RKO (cell line): ENCODE results near the gene OR5I1.
"Not testable (repeated sequence)": the region's sequence is repeated elsewhere in the genome, so short reads cannot be mapped to it uniquely, and the experiment has no call there.

ENCODE experiments used
- DNase-seq: peaks from one replicate; pipeline ENCODE4 v3.0.0-alpha.2; 2016; ENCODE audit warnings: low spot score

The OR5I1 gene

DNA sequence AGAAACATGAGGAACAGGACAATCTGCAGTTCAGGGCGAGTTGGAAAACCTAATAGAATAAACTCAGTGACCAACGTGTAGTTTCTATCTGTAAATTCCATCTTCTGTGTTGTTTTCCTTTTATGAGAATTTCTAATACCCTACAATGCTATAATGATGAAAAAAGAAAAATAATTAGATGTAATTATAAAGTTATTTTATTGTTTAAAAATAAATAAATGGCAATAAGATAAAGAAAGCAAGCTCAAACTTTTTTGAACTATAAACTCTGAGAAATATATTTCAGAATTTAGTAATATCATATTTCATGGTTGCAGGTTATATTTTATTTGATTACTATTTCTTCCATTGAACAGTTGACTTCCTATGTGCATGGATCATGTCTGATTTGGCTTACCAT lies at the start of gene OR5I1:
Gene OR5I1 (minus strand): TSS at position 101 of the 400 bp plus-strand sequence. CDS start 0 bp downstream, at position 101.
- DNase-seq = no peak

DNA sequence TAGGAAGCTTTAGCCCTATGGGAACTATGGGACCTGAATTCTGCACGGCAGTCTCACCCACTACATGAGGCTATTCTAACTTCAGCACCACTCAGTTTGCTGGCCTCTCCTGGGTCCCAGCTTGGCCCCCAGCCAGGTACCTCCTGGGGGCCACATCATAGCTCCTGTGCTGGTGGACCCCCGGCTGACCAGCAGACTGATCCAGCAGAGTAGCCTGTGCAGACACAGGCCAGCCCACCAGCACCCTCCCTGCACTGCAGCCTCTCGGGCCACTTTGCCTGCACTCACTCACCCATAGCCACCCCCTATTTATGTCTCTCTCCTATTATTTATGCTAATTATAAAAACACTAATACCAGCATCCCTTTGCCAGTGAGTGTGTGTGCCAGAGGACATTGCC lies 34.7 kb upstream of the OR5I1 start:
- DNase-seq = no peak

DNA sequence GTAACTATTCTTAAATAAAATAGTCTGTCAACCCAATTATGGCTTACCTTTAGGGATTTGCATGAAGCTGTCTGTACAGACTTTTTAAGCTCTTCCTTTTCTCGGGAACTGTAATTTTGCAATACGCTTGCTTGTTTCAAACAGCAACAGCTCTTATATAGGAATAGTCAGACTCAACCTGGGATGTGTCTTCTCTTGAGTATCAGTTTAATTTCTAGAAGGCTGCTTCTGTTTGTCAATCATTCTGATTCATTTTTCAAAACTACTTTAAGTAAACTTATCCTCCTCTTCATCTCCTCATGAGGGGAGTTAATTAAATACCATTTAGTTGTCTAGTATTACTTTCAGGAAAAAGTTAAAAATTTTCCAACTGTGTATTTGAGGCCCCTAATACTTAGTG lies 33.6 kb upstream of the OR5I1 start, which contains the start of gene OR10AG1:
Gene OR10AG1 (minus strand): TSS at position 101 of the 400 bp plus-strand sequence. CDS start 38 bp downstream, at position 63.
- no peak for DNase-seq

DNA sequence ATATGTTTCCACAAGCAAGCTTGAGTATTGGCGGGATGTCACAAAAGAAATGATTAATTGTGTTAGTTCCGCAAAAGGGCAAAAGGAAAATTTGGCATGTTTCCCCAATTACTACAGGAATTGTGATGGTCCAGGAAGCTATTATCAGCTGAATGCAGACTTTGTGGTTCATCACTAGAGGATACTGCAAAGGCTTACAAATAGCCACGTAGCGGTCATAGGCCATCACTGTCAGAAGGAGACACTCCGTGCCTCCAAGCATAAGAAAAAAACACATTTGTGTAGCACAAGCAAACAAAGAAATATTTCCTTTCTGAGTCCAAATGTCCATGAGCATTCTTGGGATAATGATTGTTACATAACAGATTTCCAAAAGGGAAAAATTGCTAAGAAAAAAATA lies 31.7 kb upstream of the OR5I1 start:
- no peak for DNase-seq

DNA sequence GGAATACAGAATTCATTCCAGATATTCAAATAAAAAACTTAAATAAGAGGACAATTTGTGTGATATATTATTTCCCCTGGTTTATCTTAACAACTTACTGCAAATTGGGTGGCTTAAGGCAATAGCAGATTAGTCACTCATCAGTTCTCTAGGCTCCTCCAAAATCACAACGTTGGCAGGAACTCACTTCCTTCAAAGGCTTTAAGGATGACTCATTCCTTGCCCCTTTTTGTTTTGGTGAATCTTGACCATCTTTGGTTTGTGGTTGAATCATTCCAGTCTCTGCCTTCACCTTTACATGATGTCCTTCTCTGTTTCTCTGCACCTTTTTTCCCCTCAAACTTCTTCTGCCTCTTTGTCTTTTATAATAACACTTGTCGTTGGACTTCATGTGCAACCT lies 30.2 kb upstream of the OR5I1 start:
- no peak for DNase-seq

DNA sequence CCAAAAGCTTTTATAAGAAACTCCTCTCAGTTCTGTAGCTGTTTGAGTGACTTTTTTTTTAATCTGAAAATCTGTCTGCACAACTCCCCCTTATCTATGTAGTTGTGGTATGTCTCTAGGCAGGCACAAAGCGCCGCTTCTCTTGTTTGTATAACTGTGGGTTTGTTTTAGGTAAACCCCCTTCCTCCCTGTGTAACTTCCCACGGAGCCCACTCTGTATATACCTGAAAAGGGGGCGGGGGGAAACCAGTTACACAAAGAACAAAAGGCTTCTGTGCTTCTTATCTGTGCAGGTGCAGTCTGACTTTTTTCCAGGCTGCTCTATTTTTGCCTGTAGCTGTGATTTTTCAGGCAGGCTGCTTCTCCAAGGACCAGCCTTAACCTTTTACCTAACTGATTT lies 20.3 kb upstream of the OR5I1 start:
- DNase-seq = no peak

DNA sequence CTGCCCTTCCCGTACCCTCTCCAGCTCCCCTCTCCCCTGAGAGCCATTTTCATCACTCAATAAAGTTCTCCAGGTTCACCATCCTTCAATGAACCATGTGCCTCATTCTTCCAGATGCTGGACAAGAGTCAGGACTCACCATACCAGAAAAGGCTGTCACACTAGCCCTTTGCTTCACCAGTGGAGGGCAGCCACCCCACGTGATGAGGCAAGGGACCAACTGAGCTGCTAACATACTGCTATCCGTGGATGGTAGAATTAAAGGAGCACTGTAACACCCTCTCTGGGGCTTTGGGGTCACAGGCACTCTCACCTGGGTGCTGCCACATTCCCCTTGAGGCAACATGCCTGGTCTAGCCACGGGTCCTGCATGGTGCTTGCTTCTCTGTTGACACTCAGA lies 13.1 kb upstream of the OR5I1 start:
- no peak for DNase-seq

DNA sequence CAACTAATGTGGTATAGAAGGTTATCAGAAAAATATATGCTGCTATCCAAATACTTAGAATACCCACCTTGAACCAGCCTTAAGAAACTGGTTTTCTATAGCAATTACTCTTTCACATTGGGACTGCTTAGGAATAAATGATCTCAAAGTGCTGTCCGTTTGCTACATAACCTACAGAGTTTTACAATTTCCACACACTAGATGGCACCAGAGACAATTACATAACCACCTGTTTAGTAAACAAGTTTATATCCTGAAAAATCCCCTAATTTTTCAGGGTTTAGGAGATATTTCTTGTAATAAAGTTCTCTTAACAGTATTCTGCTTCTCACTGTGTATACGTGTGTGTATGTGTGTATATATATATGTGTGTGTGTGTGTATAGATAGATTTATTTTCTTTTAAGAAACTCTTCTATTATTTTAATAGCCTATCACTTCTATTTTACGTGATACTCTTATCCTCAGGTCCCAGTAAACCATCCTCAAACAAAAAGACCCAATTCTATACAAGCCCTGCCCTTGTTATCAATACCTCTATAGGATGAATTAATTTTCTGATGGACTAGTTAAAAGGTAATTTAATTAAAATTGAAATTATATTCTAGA lies 6.7 kb upstream of the OR5I1 start:
- peak; percentile 63 for DNase-seq

DNA sequence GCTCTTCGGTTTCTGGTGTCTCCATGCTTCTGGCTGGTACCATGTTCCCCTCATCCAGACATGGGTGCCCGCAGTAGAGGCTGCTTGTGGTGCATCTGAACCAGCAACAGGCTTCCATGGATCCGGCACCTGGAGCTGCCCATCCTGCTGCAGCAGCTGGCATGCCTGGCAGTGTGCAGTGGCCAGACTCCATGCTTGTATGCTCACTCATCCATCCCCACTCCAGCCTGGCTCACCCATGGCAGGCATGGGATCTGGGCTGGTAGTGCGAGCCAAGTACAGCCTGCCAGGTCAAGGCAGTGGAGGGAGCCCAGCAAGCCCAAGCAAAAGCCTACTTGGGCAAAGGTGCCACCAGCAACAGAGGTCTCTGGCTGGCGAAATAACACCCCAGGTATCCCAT lies 15.7 kb downstream of the OR5I1 start:
- no peak for DNase-seq

DNA sequence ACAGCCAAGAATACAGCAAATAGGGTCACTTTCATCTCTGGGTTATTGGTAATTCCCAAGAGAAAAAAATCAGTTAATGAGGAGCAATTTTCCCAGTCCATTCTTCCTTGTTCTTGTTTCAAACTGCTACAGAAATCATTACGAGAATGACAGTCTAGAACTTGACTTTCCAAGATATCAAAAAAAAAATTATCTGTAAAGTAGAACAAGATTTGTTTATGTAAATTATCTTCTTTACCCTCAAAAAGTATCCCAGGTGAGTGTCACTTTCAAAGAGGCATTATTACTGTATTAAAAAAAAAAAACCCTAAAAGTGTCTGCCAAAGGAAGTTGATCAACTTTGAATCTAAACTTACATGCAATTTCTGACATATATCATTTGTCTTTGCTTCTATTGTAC lies 21.7 kb downstream of the OR5I1 start, which contains the start of gene OR5W2:
Gene OR5W2 (minus strand): TSS at position 101 of the 400 bp plus-strand sequence. CDS start 0 bp downstream, at position 101.
- no peak for DNase-seq

DNA sequence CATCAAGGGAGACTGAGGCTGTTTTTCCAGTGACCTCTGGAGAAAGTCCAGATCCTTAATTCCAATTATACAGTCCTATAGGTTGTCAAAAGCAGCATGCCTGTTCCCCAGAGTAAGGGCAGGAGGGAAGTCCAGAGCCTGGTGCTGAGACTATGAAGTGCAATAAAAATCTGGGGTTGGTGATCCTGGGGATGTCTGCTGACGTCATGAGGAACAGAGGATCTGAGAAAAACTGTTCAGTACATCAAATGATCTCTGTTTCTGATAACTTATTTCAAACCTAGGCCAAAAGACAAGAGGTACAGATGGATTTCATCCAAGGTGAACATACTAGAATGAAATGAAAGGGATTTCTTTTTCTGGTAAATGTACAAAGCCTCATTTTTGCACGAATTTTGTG lies 33.9 kb downstream of the OR5I1 start:
- DNase-seq = no peak

DNA sequence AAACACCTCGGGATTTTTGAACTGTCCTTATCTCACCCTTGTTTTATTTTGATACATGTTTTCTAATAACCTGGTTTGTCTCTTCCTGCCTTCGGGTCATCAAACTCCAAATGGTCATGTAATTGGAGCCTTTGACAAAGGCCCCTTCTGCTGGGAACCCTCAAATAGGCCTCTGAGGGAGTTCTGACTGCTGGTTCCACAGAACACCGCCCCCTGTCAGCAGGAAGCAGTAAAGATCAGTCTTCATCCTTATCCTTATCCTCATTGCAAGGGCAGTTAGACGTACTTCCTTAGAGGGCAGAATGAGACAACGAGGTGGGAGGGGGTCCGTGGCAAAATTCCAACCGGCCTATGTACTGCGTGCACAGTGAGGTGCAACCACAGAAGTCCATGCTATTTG lies 41.0 kb downstream of the OR5I1 start:
- DNase-seq = no peak

DNA sequence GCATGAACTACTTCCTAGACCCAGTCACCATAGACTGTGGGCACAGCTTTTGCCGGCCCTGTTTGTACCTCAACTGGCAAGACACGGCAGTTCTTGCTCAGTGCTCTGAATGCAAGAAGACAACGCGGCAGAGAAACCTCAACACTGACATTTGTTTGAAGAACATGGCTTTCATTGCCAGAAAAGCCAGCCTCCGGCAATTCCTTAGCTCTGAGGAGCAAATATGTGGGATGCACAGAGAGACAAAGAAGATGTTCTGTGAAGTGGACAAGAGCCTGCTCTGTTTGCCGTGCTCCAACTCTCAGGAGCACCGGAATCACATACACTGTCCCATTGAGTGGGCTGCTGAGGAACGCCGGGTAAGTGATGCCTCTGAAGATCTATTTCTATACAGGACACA lies 50.7 kb downstream of the OR5I1 start:
- not testable (repeated sequence) for DNase-seq
